Neutrophil (primary cell): ENCODE data around the gene DEFB114.

Source experiments
- H3K27ac ChIP-seq: fragments of 200-600 bp; sonication (generic); 2 replicates; pipeline ENCODE4 v1.5.1; 2016; ENCODE audit warnings: mild to moderate bottlenecking, moderate library complexity
- H3K27me3 ChIP-seq: fragments of 200-600 bp; sonication (generic); 2 replicates; pipeline ENCODE4 v1.6.0; 2016; ENCODE audit warnings: mild to moderate bottlenecking
- H3K36me3 ChIP-seq: fragments of 200-600 bp; sonication (generic); 2 replicates; pipeline ENCODE4 v1.5.1; 2017
- H3K4me1 ChIP-seq, 2 experiments: fragments of 200-600 bp in 1 of 2; sonication (generic) in 1 of 2; 1 replicate in 1 of 2; 2 replicates in 1 of 2; pipeline versions ENCODE4 v1.5.1 to v1.6.1; 2013 to 2016; ENCODE audit warnings: low read depth in 1 of 2, low read length in 1 of 2, mild to moderate bottlenecking in 1 of 2, moderate library complexity in 1 of 2; ENCODE audit not compliant: control insufficient read depth in 1 of 2, insufficient read depth in 1 of 2
- H3K4me3 ChIP-seq, 2 experiments: fragments of 200-600 bp in 1 of 2; sonication (generic) in 1 of 2; 1 replicate in 1 of 2; 2 replicates in 1 of 2; pipeline ENCODE4 v1.5.1; 2013 to 2016; ENCODE audit warnings: low read depth in 1 of 2, low read length in 1 of 2, mild to moderate bottlenecking in 1 of 2, moderate library complexity in 1 of 2
- H3K9me3 ChIP-seq: fragments of 200-600 bp; sonication (generic); 2 replicates; pipeline ENCODE4 v1.5.1; 2016
- TF ChIP-seq, protein P1 (sequence below): fragments of 200-600 bp; sonication (generic); IDR thresholded peaks from 2 replicates; pipeline ENCODE4 v1.5.1; 2016; ENCODE audit warnings: antibody characterized with exemption

DEFB114 gene

DNA sequence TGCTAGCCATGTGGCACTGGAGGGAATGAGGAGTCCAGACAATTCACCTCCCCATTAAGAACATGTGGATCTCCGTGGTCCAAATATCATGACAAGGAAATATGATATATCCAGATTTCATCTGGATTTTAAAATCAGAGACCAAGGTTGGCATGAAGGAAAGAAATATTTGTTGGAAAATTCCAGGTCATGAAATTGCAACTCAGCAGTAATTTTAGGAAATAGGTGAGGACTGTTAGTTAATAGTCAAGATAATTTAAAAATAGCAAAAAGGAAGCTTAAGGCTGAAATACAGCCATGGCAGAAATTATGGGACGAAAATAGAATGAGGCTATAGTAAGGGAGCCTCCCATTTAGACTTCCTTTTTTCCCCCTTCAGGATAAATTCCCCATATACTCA lies 26.9 kb downstream of the DEFB114 start:
- H3K4me1 ChIP-seq = no peaks in the 10 kb centered on the region
- no peaks in the 10 kb centered on the region for H3K9me3 ChIP-seq
- no peak overlapping the region for H3K27ac ChIP-seq
- TF ChIP-seq, protein P1, sequence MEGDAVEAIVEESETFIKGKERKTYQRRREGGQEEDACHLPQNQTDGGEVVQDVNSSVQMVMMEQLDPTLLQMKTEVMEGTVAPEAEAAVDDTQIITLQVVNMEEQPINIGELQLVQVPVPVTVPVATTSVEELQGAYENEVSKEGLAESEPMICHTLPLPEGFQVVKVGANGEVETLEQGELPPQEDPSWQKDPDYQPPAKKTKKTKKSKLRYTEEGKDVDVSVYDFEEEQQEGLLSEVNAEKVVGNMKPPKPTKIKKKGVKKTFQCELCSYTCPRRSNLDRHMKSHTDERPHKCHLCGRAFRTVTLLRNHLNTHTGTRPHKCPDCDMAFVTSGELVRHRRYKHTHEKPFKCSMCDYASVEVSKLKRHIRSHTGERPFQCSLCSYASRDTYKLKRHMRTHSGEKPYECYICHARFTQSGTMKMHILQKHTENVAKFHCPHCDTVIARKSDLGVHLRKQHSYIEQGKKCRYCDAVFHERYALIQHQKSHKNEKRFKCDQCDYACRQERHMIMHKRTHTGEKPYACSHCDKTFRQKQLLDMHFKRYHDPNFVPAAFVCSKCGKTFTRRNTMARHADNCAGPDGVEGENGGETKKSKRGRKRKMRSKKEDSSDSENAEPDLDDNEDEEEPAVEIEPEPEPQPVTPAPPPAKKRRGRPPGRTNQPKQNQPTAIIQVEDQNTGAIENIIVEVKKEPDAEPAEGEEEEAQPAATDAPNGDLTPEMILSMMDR = no peak
- no peak overlapping the region for H3K4me3 ChIP-seq
- H3K27me3 ChIP-seq = no peaks in the 10 kb centered on the region
- H3K36me3 ChIP-seq = no peaks in the 10 kb centered on the region

DNA sequence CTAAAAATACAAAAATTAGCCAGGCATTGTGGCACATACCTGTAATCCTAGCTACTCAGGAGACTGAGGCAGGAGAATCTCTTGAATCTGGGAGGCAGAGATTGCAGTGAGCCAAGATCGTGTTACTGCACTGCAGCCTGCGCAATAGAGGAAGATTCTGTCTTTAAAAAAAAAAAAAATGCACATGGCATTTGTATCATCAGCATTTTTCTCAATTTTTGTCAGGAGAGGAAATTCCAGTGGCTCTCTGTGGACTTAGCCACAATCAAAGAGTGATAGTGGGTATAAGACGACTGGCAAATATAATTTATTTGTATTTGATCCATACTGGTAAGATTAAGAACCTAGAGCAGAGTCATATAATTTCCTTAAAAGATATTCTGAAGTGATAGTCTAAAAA lies 28.6 kb downstream of the DEFB114 start:
- no peaks in the 10 kb centered on the region for H3K4me1 ChIP-seq
- H3K4me3 ChIP-seq = no peak overlapping the region
- TF ChIP-seq, protein P1 = no peak
- no peaks in the 10 kb centered on the region for H3K27me3 ChIP-seq
- H3K36me3 ChIP-seq = no peaks in the 10 kb centered on the region
- no peak overlapping the region for H3K27ac ChIP-seq
- no peaks in the 10 kb centered on the region for H3K9me3 ChIP-seq

DNA sequence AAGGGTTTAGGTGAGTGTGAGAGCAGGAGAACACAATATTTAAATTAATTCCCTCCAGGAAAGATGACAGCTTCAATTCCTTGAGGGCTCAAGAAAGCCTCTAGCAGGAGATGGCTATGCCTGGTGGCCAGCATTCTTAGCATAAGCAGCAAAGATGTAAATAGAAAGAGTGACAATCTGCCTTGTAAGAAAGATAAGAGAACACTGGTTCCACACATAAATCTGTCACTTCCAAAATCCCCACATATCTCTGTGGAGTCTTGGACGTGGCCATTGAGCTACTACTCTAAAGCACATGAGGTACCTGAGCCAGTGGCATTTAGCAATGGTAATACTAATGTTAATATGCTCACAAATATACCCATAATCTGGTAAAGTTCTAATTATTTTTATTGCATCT lies 29.2 kb downstream of the DEFB114 start:
- H3K36me3 ChIP-seq = no peaks in the 10 kb centered on the region
- no peaks in the 10 kb centered on the region for H3K27me3 ChIP-seq
- H3K4me3 ChIP-seq = no peak overlapping the region
- H3K4me1 ChIP-seq = no peaks in the 10 kb centered on the region
- TF ChIP-seq, protein P1 = no peak
- H3K9me3 ChIP-seq = no peaks in the 10 kb centered on the region
- H3K27ac ChIP-seq = no peak overlapping the region

DNA sequence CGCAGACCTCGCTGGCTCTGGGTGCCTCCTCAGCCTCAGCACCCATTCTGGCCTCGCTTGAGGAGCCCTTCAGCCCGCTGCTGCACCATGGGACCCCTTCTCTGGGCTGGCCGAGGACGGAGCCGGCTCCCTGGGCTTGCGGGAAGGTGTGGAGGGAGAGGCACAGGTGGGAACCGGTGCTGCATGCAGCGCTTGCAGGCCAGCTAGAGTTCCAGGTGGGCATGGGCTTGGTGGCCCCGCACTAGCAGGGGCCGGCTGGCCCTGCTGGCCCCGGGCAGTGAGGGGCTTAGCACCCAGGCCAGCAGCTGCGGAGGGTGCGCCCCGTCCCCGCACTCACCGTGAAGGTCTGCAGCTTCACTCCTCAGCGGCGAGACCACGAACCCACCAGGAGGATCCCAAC lies 30.4 kb downstream of the DEFB114 start:
- H3K27ac ChIP-seq = no peak overlapping the region
- no peaks in the 10 kb centered on the region for H3K27me3 ChIP-seq
- H3K9me3 ChIP-seq = no peaks in the 10 kb centered on the region
- no peak overlapping the region for H3K4me3 ChIP-seq
- TF ChIP-seq, protein P1 = no peak
- no peaks in the 10 kb centered on the region for H3K4me1 ChIP-seq
- H3K36me3 ChIP-seq = no peaks in the 10 kb centered on the region

DNA sequence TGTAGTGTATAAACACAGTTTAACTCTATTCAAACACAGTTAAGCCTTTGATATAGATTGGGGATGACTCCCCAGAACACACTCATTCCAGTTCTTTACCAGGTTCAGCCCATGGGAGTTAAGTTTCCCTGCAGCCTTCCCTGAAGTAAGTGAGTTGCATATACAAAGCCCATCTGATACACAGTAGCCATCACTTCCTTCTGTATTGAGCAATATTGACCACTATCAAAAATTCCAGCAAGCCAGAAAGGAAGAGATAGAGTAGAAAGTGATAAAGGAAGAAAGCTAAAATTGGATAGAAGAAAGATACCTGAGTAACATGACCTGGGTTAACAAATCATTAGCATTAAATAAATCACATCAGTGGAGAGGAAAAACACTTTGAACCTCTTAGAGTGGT lies 34.6 kb downstream of the DEFB114 start:
- Histone ChIP-seq H3K4me1 (no peaks in the 10 kb centered on the region), H3K27ac (no peak overlapping the region), H3K4me3 (no peak overlapping the region), H3K27me3 (no peaks in the 10 kb centered on the region), H3K9me3 (no peaks in the 10 kb centered on the region), H3K36me3 (no peaks in the 10 kb centered on the region)
- TF ChIP-seq, protein P1 = no peak

DNA sequence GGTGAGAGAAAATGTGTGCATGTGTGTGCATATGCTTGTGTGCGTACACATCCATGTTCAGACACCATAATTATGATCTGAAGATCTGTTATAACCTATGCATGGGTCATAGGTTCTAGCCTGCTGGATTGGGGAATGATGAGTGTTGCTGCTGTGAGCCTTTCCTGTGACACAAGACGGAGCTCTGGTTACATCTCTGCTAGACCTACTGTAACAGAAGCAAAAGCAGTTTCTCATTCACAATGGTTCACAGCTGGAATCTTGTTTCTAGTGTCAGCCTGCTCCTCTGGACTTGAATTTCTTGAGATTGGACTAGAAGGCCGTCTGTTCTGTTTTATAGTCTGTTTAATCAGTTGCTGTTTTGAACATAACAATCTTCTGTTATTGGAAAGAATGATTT lies 40.1 kb downstream of the DEFB114 start:
- TF ChIP-seq, protein P1 = no peak
- Histone ChIP-seq H3K27ac (no peak overlapping the region), H3K4me3 (no peak overlapping the region)

More for the DNA sequence above, 40.1 kb downstream of the DEFB114 start:
- H3K27me3 ChIP-seq = no peaks in the 10 kb centered on the region
- no peaks in the 10 kb centered on the region for H3K4me1 ChIP-seq
- H3K9me3 ChIP-seq = no peaks in the 10 kb centered on the region
- no peaks in the 10 kb centered on the region for H3K36me3 ChIP-seq
